Measurements from ENCODE around the gene ANO9. TPM values are rescaled to one million over a fixed set of nuclear protein-coding genes. Genes with fewer than 3 reads are reported as not detected.

The ANO9 gene
- total RNA-seq, 3 donors from 2014 or later: 0.32 to 14.2 (median 9.8) TPM

DNA sequence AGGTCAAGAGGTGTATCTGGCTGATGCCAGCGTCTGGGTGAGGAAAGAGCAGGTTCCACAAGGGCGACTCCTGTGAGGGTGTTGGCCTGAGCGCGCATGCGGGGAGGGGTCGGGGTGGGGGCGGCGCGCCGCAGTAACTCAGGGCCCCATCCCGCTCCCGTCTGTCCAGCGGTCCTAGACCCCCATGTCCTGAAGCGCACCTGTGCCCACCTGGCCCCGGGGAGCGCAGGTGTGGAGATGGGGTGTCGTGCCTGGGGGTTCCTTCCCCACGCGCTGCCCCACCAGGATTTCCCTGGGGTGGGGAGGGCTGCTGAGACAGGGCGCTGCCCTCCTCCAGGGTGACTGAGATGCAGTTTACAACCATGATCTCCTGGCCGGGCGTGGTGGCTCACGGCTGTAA lies 44.4 kb upstream of the ANO9 start:
- Histone ChIP-seq H3K9me3 (no peaks in the 10 kb centered on the region), H3K27ac (no peak overlapping the region), H3K36me3 (no peaks in the 10 kb centered on the region), H3K4me3 (no peak overlapping the region), H3K4me1 (no peaks in the 10 kb centered on the region), H3K27me3 (no peaks in the 10 kb centered on the region)
- TF ChIP-seq POLR2A (IDR thresholded peaks at IDR 0.05) (no peak), POLR2AphosphoS5 (IDR thresholded peaks at IDR 0.05) (no peak), CTCF (IDR thresholded peaks at IDR 0.05) (no peak)
- intact Hi-C loops (cut with DNase I; ENCODE audit: low total_unique reads): no loop called here
- no peak for DNase-seq (ENCODE audit: low spot score in 2 of 2)

DNA sequence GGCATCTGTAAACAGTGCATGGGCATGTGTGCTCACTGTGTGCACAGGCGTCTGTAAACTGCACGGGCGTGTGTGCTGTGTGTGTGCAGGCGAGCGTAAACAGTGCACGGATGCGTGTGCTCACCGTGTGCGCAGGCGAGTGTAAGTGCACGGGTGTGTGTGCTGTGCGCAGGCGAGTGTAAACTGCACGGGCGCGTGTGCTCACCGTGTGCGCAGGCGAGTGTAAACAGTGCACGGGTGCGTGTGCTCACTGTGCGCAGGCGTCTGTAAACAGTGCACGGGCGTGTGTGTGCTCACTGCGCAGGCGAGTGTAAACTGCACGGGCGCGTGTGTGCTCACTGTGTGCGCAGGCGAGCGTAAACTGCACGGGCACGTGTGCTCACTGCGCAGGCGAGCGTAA lies 42.8 kb upstream of the ANO9 start:
- DNase-seq (ENCODE audit: low spot score in 2 of 2): no peak
- Histone ChIP-seq H3K27ac (no peak overlapping the region), H3K4me3 (no peak overlapping the region), H3K9me3 (no peaks in the 10 kb centered on the region), H3K27me3 (no peaks in the 10 kb centered on the region), H3K36me3 (no peaks in the 10 kb centered on the region), H3K4me1 (no peaks in the 10 kb centered on the region)
- intact Hi-C loops (cut with DNase I; ENCODE audit: low total_unique reads): no loop called here
- TF ChIP-seq CTCF (IDR thresholded peaks at IDR 0.05): no peak
- TF ChIP-seq POLR2A (IDR thresholded peaks at IDR 0.05): no peak
- TF ChIP-seq POLR2AphosphoS5 (IDR thresholded peaks at IDR 0.05): no peak

- TF ChIP-seq POLR2AphosphoS5 (IDR thresholded peaks at IDR 0.05) (no peak), POLR2A (IDR thresholded peaks at IDR 0.05) (no peak), CTCF (IDR thresholded peaks at IDR 0.05) (no peak)
- no peak for DNase-seq (ENCODE audit: low spot score in 2 of 2)
- Histone ChIP-seq H3K9me3 (no peaks in the 10 kb centered on the region), H3K27ac (no peak overlapping the region), H3K27me3 (no peaks in the 10 kb centered on the region), H3K36me3 (no peaks in the 10 kb centered on the region), H3K4me3 (no peak overlapping the region), H3K4me1 (no peaks in the 10 kb centered on the region)
- intact Hi-C loops (cut with DNase I; ENCODE audit: low total_unique reads): no loop called here
Measured at GRCh38 chr11:479311-479710, 37.5 kb upstream of the ANO9 start.

DNA sequence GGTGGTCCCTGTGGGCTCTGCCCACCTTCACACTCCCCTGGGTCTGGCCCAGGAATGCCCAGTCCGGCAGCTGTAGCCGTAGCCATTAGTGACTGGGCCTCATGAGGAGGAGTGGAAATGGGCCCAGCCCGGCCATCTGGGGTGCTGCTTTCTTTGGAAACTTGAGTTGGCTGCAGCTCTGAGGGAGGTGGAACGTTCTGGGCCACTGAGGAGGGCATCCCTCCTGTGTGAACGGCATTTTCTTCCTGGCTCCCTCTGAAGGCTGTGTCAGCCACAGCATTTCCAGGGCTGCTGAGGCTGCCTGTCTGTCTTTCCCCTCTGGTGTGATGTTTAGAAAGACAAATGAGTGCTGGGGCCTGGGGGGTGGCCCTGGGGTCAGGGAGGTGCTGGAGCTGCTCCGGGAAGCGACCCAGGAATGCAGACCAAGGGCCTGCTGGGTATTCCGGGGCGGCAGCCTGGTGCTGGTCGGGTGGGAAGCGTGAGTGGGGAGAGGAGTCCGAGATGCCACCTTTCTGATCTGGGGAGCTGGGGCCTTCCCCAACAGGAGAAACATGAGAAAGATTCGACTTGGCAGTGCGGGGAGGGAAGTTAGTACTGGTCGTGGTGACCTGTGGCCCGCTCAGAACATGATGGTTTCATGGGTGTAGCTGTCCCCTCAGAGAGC lies 35.4 kb upstream of the ANO9 start:
- Histone ChIP-seq H3K4me1 (no peaks in the 10 kb centered on the region), H3K36me3 (no peaks in the 10 kb centered on the region), H3K4me3 (no peak overlapping the region), H3K27me3 (no peaks in the 10 kb centered on the region), H3K27ac (no peak overlapping the region), H3K9me3 (no peaks in the 10 kb centered on the region)
- no peak for DNase-seq (ENCODE audit: low spot score in 2 of 2)
- TF ChIP-seq CTCF (IDR thresholded peaks at IDR 0.05): no peak
- TF ChIP-seq POLR2AphosphoS5 (IDR thresholded peaks at IDR 0.05): no peak
- no peak for TF ChIP-seq POLR2A (IDR thresholded peaks at IDR 0.05)
- intact Hi-C loops (cut with DNase I; ENCODE audit: low total_unique reads): no loop called here

- Histone ChIP-seq H3K4me1 (no peaks in the 10 kb centered on the region), H3K27ac (no peak overlapping the region), H3K36me3 (no peaks in the 10 kb centered on the region), H3K9me3 (no peaks in the 10 kb centered on the region), H3K27me3 (no peaks in the 10 kb centered on the region), H3K4me3 (no peak overlapping the region)
- intact Hi-C loops (cut with DNase I; ENCODE audit: low total_unique reads): no loop called here
- DNase-seq (ENCODE audit: low spot score in 2 of 2): no peak
- TF ChIP-seq POLR2A (IDR thresholded peaks at IDR 0.05): no peak
Measured at GRCh38 chr11:476416-476815, 34.6 kb upstream of the ANO9 start.

DNA sequence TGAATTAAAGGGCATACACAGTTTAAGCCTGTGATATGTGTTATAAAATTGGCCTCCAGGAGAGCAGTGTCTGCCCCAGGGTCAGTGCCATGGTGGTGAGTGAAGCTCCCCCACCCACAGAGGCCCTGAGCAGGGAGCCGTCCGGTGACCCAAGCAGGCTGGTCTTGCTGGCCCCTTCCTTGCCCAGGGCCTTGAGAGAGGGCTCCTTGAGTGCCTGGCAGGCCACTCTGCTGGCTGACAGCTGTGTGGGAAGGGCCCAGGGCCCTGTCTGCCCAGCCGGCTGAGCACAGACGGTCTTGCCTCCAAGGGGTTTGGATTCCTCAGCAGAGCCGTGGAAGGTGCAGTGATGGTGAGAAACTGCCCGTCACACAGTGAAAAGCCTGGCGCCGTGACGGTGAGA lies 34.1 kb upstream of the ANO9 start:
- H3K4me1 ChIP-seq: no peaks in the 10 kb centered on the region
- intact Hi-C loops (cut with DNase I; ENCODE audit: low total_unique reads): no loop called here
- TF ChIP-seq POLR2A (IDR thresholded peaks at IDR 0.05) (no peak), POLR2AphosphoS5 (IDR thresholded peaks at IDR 0.05) (no peak), CTCF (IDR thresholded peaks at IDR 0.05) (no peak)
- H3K27me3 ChIP-seq: no peaks in the 10 kb centered on the region
- no peak overlapping the region for H3K4me3 ChIP-seq
- no peaks in the 10 kb centered on the region for H3K36me3 ChIP-seq
- no peaks in the 10 kb centered on the region for H3K9me3 ChIP-seq
- DNase-seq (ENCODE audit: low spot score in 2 of 2): no peak
- no peak overlapping the region for H3K27ac ChIP-seq

All from breast epithelium (tissue), 4 donors.